GM13977 (cell line): ENCODE measurements around the gene RADIL.

Experiments used
- DNase-seq: peaks from one replicate; pipeline ENCODE4 v3.0.0; 2012; ENCODE audit warnings: low spot score
- in situ Hi-C: fragments of 300-500 bp; cut with MboI; formaldehyde crosslinking; loops from one replicate; pipeline ENCODE4 v1.12.0; 2022; ENCODE audit warnings: low sequenced_read_pairs, low pct_unique_long_range_greater_than_20kb, mixed read lengths, inconsistent platforms; ENCODE audit not compliant: unreplicated experiment
- TF ChIP-seq, protein P1 (sequence below): IDR thresholded peaks from 2 replicates; pipeline ENCODE4 v1.5.1; 2012; ENCODE audit warnings: mild to moderate bottlenecking, control low read depth; ENCODE audit not compliant: insufficient read depth; ENCODE audit errors: extremely low read depth, missing control alignments

Gene RADIL

GRCh38 chr7:4783762-4784351 lies 99.7 kb downstream of the RADIL start:
- no peak for DNase-seq
- TF ChIP-seq, protein P1, sequence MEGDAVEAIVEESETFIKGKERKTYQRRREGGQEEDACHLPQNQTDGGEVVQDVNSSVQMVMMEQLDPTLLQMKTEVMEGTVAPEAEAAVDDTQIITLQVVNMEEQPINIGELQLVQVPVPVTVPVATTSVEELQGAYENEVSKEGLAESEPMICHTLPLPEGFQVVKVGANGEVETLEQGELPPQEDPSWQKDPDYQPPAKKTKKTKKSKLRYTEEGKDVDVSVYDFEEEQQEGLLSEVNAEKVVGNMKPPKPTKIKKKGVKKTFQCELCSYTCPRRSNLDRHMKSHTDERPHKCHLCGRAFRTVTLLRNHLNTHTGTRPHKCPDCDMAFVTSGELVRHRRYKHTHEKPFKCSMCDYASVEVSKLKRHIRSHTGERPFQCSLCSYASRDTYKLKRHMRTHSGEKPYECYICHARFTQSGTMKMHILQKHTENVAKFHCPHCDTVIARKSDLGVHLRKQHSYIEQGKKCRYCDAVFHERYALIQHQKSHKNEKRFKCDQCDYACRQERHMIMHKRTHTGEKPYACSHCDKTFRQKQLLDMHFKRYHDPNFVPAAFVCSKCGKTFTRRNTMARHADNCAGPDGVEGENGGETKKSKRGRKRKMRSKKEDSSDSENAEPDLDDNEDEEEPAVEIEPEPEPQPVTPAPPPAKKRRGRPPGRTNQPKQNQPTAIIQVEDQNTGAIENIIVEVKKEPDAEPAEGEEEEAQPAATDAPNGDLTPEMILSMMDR, result no peak
- in situ Hi-C loops, result no loop called here

DNA sequence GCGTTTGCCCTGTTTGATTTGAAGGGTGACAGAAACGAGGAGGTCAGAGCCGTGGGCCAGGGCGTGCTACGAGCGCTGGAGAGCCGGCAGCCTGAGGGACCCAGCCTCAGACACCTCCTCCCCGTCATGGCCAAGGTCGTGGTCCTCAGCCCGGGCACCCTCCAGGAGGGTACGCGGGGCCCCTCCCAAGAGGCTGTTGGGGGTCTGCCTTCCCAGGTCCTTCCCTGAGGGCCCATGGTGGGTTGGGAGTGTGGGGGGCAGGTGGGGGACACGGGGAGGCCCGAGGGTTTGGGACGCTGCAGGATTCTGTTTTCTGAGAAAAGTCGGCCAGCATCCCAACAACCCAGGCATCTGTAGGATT lies 100.2 kb downstream of the RADIL start:
- in situ Hi-C loops, result no loop called here
- no peak for DNase-seq
- TF ChIP-seq, protein P1, result no peak

DNA sequence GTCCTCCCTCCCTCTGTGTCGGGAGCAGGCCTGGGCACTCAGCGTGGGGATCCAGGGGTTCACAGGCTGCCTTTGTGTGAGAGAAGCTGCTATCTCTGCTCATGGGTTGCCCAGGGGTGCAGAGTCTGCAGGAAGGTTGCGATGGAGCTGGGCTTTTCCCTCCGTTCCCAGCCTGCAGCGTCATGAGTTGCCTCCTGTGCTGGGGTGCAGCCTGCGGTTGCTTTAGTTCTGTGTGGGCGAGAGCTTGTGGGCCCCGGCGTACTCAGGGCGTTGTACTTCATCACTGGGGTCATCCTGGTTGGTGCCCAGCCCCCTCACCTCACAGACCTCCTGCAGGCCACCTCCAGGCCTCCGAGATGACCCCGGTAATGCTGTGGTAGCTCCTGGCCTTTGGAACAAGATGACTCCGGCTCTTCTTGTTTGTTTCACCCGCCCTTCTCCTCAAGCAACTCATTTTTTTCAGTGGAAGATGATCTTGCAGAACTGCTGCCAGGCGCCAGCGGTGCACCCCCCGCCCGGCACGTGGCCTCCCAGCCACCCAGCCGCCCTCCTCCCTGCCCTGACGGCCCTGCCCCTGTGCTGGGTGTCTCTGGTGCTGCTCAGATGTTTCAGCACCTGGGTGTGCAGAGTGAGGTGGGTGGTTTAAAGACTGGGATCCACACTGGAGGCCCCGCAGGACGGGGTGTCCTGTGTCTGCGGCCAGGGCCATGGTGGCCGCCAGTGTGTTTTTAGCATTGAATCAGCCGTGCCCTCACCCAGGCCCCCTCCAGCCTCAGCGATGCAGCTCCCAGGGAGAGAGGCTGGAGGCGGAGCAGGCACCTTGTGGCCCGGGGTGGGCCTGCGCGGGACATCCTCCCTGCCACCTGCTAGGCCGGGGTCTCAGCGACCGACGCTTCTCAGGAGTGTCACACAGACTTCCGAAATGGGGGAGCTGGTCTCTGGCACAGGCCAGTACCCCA lies 100.9 kb downstream of the RADIL start:
- TF ChIP-seq, protein P1, result no peak
- DNase-seq, result no peak
- in situ Hi-C loops, result no loop called here

GRCh38 chr7:4781366-4782069 lies 102.0 kb downstream of the RADIL start:
- in situ Hi-C loops, result no loop called here
- DNase-seq, result no peak
- TF ChIP-seq, protein P1, result no peak

DNA sequence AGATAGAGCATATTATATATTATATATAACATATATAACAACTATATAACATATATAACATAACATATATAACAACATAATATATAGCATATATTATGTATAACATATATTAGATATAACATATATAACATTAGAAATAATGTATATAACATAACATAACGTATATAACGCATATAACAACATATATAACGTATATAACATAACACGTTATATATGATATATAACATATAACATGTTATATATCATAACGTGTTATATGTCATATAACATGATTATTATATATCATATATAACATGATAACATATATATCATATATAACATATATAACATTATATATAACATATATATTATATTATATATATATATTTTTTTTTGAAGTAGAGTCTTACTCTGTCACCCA lies 104.4 kb downstream of the RADIL start:
- in situ Hi-C loops, result no loop called here
- no peak for DNase-seq

More for the DNA sequence above, 104.4 kb downstream of the RADIL start:
- TF ChIP-seq, protein P1, result no peak
